CD4-positive, alpha-beta T cell (primary cell): ENCODE results near the gene HADHB. TPM values are rescaled to one million over a fixed set of nuclear protein-coding genes. Genes with fewer than 3 reads are reported as not detected.

Experiments
- ATAC-seq: fragments of 200-7000 bp; cut with Tn5 transposase; one replicate; pipeline ENCODE4 v1.10.0; 2022; ENCODE audit warnings: mild to moderate bottlenecking; ENCODE audit not compliant: poor library complexity
- CTCF ChIA-PET: fragments of 350-600 bp; sonication (Branson Sonifier 250); formaldehyde crosslinking; loops from one replicate; lab custom pipeline; 2021; ENCODE audit warnings: antibody characterized with exemption, inconsistent platforms; lab: Charles Lee
- POLR2A ChIA-PET: fragments of 350-600 bp; sonication (Branson Sonifier 250); formaldehyde crosslinking; loops from one replicate; lab custom pipeline; 2021; ENCODE audit warnings: antibody characterized with exemption, inconsistent platforms; lab: Charles Lee
- DNase-seq, 14 experiments: peaks; one replicate each; pipeline ENCODE4 v3.0.0-alpha.2; 2013 to 2020; ENCODE audit warnings: mixed read lengths in 2 of 14
- H3K27ac ChIP-seq, 2 donors: one replicate each; pipeline versions ENCODE4 v1.5.1 to v1.7.0; 2013; ENCODE audit warnings: low read length in 2 of 2, low read depth in 1 of 2, mild to moderate bottlenecking in 1 of 2
- H3K27me3 ChIP-seq, 2 experiments: 1 replicate in 1 of 2; 2 replicates in 1 of 2; pipeline versions ENCODE4 v1.6.1 to v1.7.0; 2013; ENCODE audit warnings: low read length in 2 of 2, control low read depth in 1 of 2, mild to moderate bottlenecking in 1 of 2, moderate library complexity in 1 of 2; ENCODE audit not compliant: insufficient read depth in 2 of 2, control insufficient read depth in 1 of 2
- H3K36me3 ChIP-seq: one replicate; pipeline ENCODE4 v1.6.1; 2013; ENCODE audit warnings: low read length, control low read depth; ENCODE audit not compliant: insufficient read depth
- H3K4me1 ChIP-seq: one replicate; pipeline ENCODE4 v1.6.1; 2013; ENCODE audit warnings: low read length, control low read depth; ENCODE audit not compliant: insufficient read depth
- H3K4me3 ChIP-seq: one replicate; pipeline ENCODE4 v1.5.1; 2013; ENCODE audit warnings: mild to moderate bottlenecking, low read length, moderate library complexity
- H3K9me3 ChIP-seq, 2 experiments: 1 replicate in 1 of 2; 2 replicates in 1 of 2; pipeline versions ENCODE4 v1.6.1 to v1.7.0; 2013; ENCODE audit warnings: low read length in 2 of 2, mild to moderate bottlenecking in 2 of 2, control low read depth in 1 of 2, moderate library complexity in 1 of 2; ENCODE audit not compliant: control insufficient read depth in 1 of 2, insufficient read depth in 1 of 2
- H3K27ac Mint-ChIP-seq: one replicate; pipeline ENCODE4 v1.8.0; 2020; ENCODE audit warnings: mixed read lengths
- H3K27me3 Mint-ChIP-seq: one replicate; pipeline ENCODE4 v1.8.0; 2021; ENCODE audit warnings: mixed read lengths
- H3K36me3 Mint-ChIP-seq: one replicate; pipeline ENCODE4 v1.8.0; 2021; ENCODE audit warnings: low read depth, mixed read lengths
- H3K4me1 Mint-ChIP-seq: one replicate; pipeline ENCODE4 v1.8.0; 2021; ENCODE audit warnings: low read depth, mixed read lengths
- H3K4me3 Mint-ChIP-seq: one replicate; pipeline ENCODE4 v1.8.0; 2020; ENCODE audit warnings: mild to moderate bottlenecking, mixed read lengths
- H3K9me3 Mint-ChIP-seq: one replicate; pipeline ENCODE4 v1.8.0; 2020; ENCODE audit warnings: mixed read lengths
- intact Hi-C, 2 experiments: fragments of 100-400 bp; cut with DNase I in 1 of 2; cut with micrococcal nuclease in 1 of 2; formaldehyde crosslinking; loops; one replicate each; pipeline versions ENCODE4 v1.15.1 to v1.9.0; 2023 to 2025; cut with DNase I, micrococcal nuclease
- total RNA-seq, 174 experiments: library from RNA in 2 of 174; stranded (reverse) in 2 of 174; gene quantifications; one replicate each; pipeline ENCODE4 v1.2.3 and lab custom pipeline; 2021 to 2026
- TF ChIP-seq, protein P1 (sequence below): fragments of 200-600 bp; IDR thresholded peaks from one replicate; pipeline ENCODE4 v1.8.0; 2022; ENCODE audit warnings: antibody characterized with exemption, mild to moderate bottlenecking

The HADHB gene
- total RNA-seq, 2 experiments from 2014 or later = 25.2 to 30.3 TPM

DNA sequence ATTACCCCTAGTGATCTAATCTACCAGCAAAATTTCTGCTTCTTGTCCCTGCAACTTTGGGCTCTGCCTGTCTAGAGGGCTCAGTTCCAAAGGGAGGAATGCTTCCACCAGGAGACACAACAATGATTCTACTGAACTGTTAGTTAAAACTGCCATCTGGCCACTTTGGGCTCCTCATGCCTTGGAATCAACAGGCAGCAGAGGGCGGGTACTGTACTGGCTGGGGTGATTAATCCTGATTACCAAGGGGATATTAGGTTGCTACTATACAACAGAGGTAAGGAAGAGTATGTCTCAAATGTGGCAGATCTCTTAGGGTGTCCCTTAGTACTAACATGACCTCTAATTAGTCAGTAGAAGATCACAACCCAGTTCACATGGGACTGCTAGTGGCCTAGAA lies 21.7 kb upstream of the HADHB start:
- intact Hi-C loops = no loop called here
- TF ChIP-seq, protein P1, sequence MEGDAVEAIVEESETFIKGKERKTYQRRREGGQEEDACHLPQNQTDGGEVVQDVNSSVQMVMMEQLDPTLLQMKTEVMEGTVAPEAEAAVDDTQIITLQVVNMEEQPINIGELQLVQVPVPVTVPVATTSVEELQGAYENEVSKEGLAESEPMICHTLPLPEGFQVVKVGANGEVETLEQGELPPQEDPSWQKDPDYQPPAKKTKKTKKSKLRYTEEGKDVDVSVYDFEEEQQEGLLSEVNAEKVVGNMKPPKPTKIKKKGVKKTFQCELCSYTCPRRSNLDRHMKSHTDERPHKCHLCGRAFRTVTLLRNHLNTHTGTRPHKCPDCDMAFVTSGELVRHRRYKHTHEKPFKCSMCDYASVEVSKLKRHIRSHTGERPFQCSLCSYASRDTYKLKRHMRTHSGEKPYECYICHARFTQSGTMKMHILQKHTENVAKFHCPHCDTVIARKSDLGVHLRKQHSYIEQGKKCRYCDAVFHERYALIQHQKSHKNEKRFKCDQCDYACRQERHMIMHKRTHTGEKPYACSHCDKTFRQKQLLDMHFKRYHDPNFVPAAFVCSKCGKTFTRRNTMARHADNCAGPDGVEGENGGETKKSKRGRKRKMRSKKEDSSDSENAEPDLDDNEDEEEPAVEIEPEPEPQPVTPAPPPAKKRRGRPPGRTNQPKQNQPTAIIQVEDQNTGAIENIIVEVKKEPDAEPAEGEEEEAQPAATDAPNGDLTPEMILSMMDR = no peak
- ATAC-seq (no peak), DNase-seq (no peak)
- no peak overlapping the region for H3K4me3 Mint-ChIP-seq
- no peaks in the 10 kb centered on the region for H3K27me3 ChIP-seq
- peaks cover 75% of the 10 kb centered on the region for H3K36me3 Mint-ChIP-seq
- H3K27ac Mint-ChIP-seq = no peak overlapping the region
- ChIA-PET POLR2A (no interaction called here), CTCF (no interaction called here)
- H3K27ac ChIP-seq = no peak overlapping the region
- no peaks in the 10 kb centered on the region for H3K27me3 Mint-ChIP-seq
- H3K4me3 ChIP-seq = no peak overlapping the region
- no peaks in the 10 kb centered on the region for H3K4me1 ChIP-seq
- H3K9me3 Mint-ChIP-seq = no peaks in the 10 kb centered on the region
- no peaks in the 10 kb centered on the region for H3K4me1 Mint-ChIP-seq
- peaks cover 56% of the 10 kb centered on the region for H3K36me3 ChIP-seq
- no peaks in the 10 kb centered on the region for H3K9me3 ChIP-seq

GRCh38 chr2:26224095-26224494 lies 20.6 kb upstream of the HADHB start:
- H3K4me1 Mint-ChIP-seq = no peaks in the 10 kb centered on the region
- no peaks in the 10 kb centered on the region for H3K27me3 Mint-ChIP-seq
- Histone ChIP-seq H3K4me1 (no peaks in the 10 kb centered on the region), H3K27me3 (no peaks in the 10 kb centered on the region), H3K27ac (no peak overlapping the region), H3K4me3 (no peak overlapping the region), H3K9me3 (no peaks in the 10 kb centered on the region), H3K36me3 (peaks cover 66% of the 10 kb centered on the region)
- DNase-seq (no peak), ATAC-seq (no peak)
- ChIA-PET CTCF (no interaction called here), POLR2A (no interaction called here)
- H3K36me3 Mint-ChIP-seq = peaks cover 80% of the 10 kb centered on the region
- no peak overlapping the region for H3K27ac Mint-ChIP-seq
- intact Hi-C loops = no loop called here
- H3K9me3 Mint-ChIP-seq = no peaks in the 10 kb centered on the region
- TF ChIP-seq, protein P1 = no peak
- no peak overlapping the region for H3K4me3 Mint-ChIP-seq

DNA sequence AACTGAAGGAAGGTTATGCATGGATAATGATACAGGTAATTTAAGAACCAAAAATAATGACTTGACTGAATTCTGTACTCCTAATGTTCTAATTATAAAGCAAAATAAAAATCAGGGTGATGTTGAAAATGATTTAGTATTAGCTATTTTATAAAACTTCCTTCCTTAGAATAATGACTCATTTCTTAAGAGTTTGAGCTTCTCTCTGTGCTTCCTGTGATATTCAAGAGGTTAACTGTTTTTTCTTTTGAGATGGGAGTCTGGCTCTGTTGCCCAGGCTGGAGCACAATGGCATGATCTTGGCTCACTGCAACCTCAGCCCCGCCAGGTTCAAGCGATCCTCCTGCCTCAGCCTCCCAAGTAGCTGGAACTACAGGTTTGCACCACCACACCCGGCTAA lies 15.1 kb upstream of the HADHB start:
- Mint-ChIP-seq H3K27ac (no peak overlapping the region), H3K9me3 (no peaks in the 10 kb centered on the region), H3K36me3 (peaks cover 97% of the 10 kb centered on the region), H3K4me1 (no peaks in the 10 kb centered on the region), H3K27me3 (no peaks in the 10 kb centered on the region), H3K4me3 (no peak overlapping the region)
- Histone ChIP-seq H3K4me1 (no peaks in the 10 kb centered on the region), H3K9me3 (no peaks in the 10 kb centered on the region), H3K36me3 (peaks cover 90% of the 10 kb centered on the region), H3K4me3 (no peak overlapping the region), H3K27ac (no peak overlapping the region), H3K27me3 (no peaks in the 10 kb centered on the region)
- TF ChIP-seq, protein P1 = no peak
- intact Hi-C loops = no loop called here
- ChIA-PET POLR2A (no interaction called here), CTCF (no interaction called here)
- ATAC-seq (no peak), DNase-seq (no peak)
